GM23338 (cell line): Measurements from ENCODE around the gene ATP7A. TPM values are rescaled to one million over a fixed set of nuclear protein-coding genes. Genes with fewer than 3 reads are reported as not detected.

Experiments
- ATAC-seq: fragments of 200-7000 bp; cut with Tn5 transposase; 3 replicates; pipeline ENCODE4 v1.9.1; 2020
- DNase-seq: peaks from one replicate; pipeline ENCODE4 v3.0.0-alpha.2; 2015; ENCODE audit warnings: low spot score
- H2AFZ ChIP-seq: fragments of 200-600 bp; sonication (generic); 2 replicates; pipeline ENCODE4 v1.8.0; 2016; ENCODE audit warnings: antibody characterized with exemption, mild to moderate bottlenecking, moderate library complexity
- H3F3A ChIP-seq: fragments of 200-600 bp; sonication (generic); replicated peaks from 2 replicates; pipeline ENCODE4 v1.8.0; 2017; ENCODE audit warnings: antibody characterized with exemption, mixed run types, low read depth
- H3K27ac ChIP-seq: fragments of 200-600 bp; sonication (generic); 2 replicates; pipeline ENCODE4 v1.6.1; 2016; ENCODE audit warnings: low read depth
- H3K27me3 ChIP-seq: fragments of 200-600 bp; sonication (generic); 2 replicates; pipeline ENCODE4 v1.8.0; 2016; ENCODE audit warnings: mild to moderate bottlenecking, mixed run types, moderate library complexity; ENCODE audit not compliant: insufficient read depth
- H3K36me3 ChIP-seq: fragments of 200-600 bp; sonication (generic); 2 replicates; pipeline ENCODE4 v1.8.0; 2016; ENCODE audit warnings: mild to moderate bottlenecking; ENCODE audit not compliant: insufficient read depth
- H3K4me1 ChIP-seq: fragments of 200-600 bp; sonication (generic); 2 replicates; pipeline ENCODE4 v1.8.0; 2016; ENCODE audit warnings: mild to moderate bottlenecking, moderate library complexity; ENCODE audit not compliant: insufficient read depth
- H3K4me2 ChIP-seq: fragments of 200-600 bp; sonication (generic); 2 replicates; pipeline ENCODE4 v1.7.1; 2017; ENCODE audit warnings: mixed run types
- H3K4me3 ChIP-seq: fragments of 200-600 bp; sonication (generic); 2 replicates; pipeline ENCODE4 v1.6.1; 2016; ENCODE audit warnings: mixed run types
- H3K79me2 ChIP-seq: fragments of 200-600 bp; sonication (generic); replicated peaks from 2 replicates; pipeline ENCODE4 v1.8.0; 2017; ENCODE audit warnings: mild to moderate bottlenecking; ENCODE audit not compliant: insufficient read depth
- H3K9me2 ChIP-seq: fragments of 200-600 bp; sonication (generic); 2 replicates; pipeline ENCODE4 v1.8.0; 2017; ENCODE audit not compliant: insufficient read depth
- H4K20me1 ChIP-seq: fragments of 200-600 bp; sonication (generic); replicated peaks from 2 replicates; pipeline ENCODE4 v1.8.0; 2017; ENCODE audit warnings: mild to moderate bottlenecking; ENCODE audit not compliant: insufficient read depth
- H3K27ac Mint-ChIP-seq: 2 replicates; pipeline ENCODE4 v1.8.0; 2020; ENCODE audit warnings: inconsistent platforms, mild to moderate bottlenecking, moderate library complexity, mixed read lengths
- H3K27me3 Mint-ChIP-seq: 3 replicates; pipeline ENCODE4 v1.8.0; 2022; ENCODE audit warnings: low read depth, mild to moderate bottlenecking, moderate library complexity, mixed read lengths, inconsistent platforms; ENCODE audit not compliant: insufficient read depth, poor library complexity
- H3K36me3 Mint-ChIP-seq: 3 replicates; pipeline ENCODE4 v1.8.0; 2021; ENCODE audit warnings: low read depth, mild to moderate bottlenecking, inconsistent platforms, moderate library complexity, mixed read lengths
- H3K4me1 Mint-ChIP-seq: 3 replicates; pipeline ENCODE4 v1.8.0; 2020; ENCODE audit warnings: mild to moderate bottlenecking, inconsistent platforms, mixed read lengths
- H3K4me3 Mint-ChIP-seq: 3 replicates; pipeline ENCODE4 v1.8.0; 2021; ENCODE audit warnings: moderate library complexity, mild to moderate bottlenecking, inconsistent platforms, mixed read lengths
- H3K9me3 Mint-ChIP-seq: 3 replicates; pipeline ENCODE4 v1.8.0; 2020; ENCODE audit warnings: moderate library complexity, mild to moderate bottlenecking, inconsistent platforms, mixed read lengths
- CREB1 ChIP-seq: fragments of 250-450 bp; sonication (Bioruptor Pico); IDR thresholded peaks from 2 replicates; pipeline ENCODE4 v1.5.0; 2020; ENCODE audit warnings: low read depth, mild to moderate bottlenecking, moderate library complexity
- ETS1 ChIP-seq: IDR thresholded peaks from 2 replicates; pipeline ENCODE4 v1.6.1; 2016; ENCODE audit warnings: antibody characterized with exemption
- EZH2 ChIP-seq: fragments of 200-600 bp; sonication (generic); IDR thresholded peaks from one replicate; pipeline ENCODE4 v1.8.0; 2017; ENCODE audit warnings: antibody characterized with exemption, mild to moderate bottlenecking, low read depth; ENCODE audit not compliant: unreplicated experiment
- JUNB ChIP-seq: IDR thresholded peaks from one replicate; pipeline ENCODE4 v1.6.1; 2016; ENCODE audit warnings: antibody characterized with exemption; ENCODE audit not compliant: unreplicated experiment
- NANOG ChIP-seq: IDR thresholded peaks from 2 replicates; pipeline ENCODE4 v1.6.1; 2016; ENCODE audit warnings: antibody characterized with exemption, borderline replicate concordance
- POLR2AphosphoS5 ChIP-seq: IDR thresholded peaks from 2 replicates; pipeline ENCODE4 v1.6.1; 2016; ENCODE audit warnings: antibody characterized with exemption, low read depth
- ZNF114 ChIP-seq: fragments of 250-450 bp; sonication (Bioruptor Pico); IDR thresholded peaks from 2 replicates; pipeline ENCODE4 v1.5.0; 2020; ENCODE audit warnings: mild to moderate bottlenecking, moderate library complexity
- ZNF462 ChIP-seq: fragments of 250-450 bp; sonication (Bioruptor Pico); IDR thresholded peaks from 2 replicates; pipeline ENCODE4 v1.5.0; 2020; ENCODE audit warnings: mild to moderate bottlenecking, moderate library complexity
- polyA plus RNA-seq: library from polyadenylated mRNA; unstranded; fragments of >200 nt; fragmentation: Nextera tagmentation; extraction: Ambion mirVana; gene quantifications from 2 replicates; pipeline ENCODE4 v1.2.1, GENCODE V29; 2016
- total RNA-seq: library from RNA; depleted of rRNA; stranded (reverse); fragments of >200 nt; shearing (Covaris generic); gene quantifications from 2 replicates; pipeline ENCODE4 v1.2.3, GENCODE V29; 2014

ATP7A gene
- total and polyA plus RNA-seq, 2 experiments from 2014 or later, result 2.2 to 3.1 TPM

GRCh38 chrX:78019586-78020483, 109.3 kb downstream of the ATP7A start:
- H3K4me2 ChIP-seq, result no peak overlapping the region
- H3K9me2 ChIP-seq, result no peaks in the 10 kb centered on the region
- no peak overlapping the region for H3K27ac ChIP-seq
- no peaks in the 10 kb centered on the region for H3F3A ChIP-seq
- Mint-ChIP-seq H3K4me3 (no peak overlapping the region), H3K4me1 (peaks cover 4% of the 10 kb centered on the region; the same call in 2 of the 3 replicates), H3K27me3 (peaks cover under 1% of the 10 kb centered on the region), H3K9me3 (no peaks in the 10 kb centered on the region; the same call in 2 of the 3 replicates), H3K27ac (no peak overlapping the region), H3K36me3 (no peaks in the 10 kb centered on the region)
- DNase-seq, result no peak
- no peak overlapping the region for H3K4me3 ChIP-seq
- no peak overlapping the region for H2AFZ ChIP-seq
- no peaks in the 10 kb centered on the region for H3K79me2 ChIP-seq
- H3K27me3 ChIP-seq, result no peaks in the 10 kb centered on the region
- no peaks in the 10 kb centered on the region for H3K36me3 ChIP-seq
- TF ChIP-seq NANOG, result no peak
- no peak for TF ChIP-seq EZH2
- no peak for TF ChIP-seq POLR2AphosphoS5
- TF ChIP-seq CREB1 (CRISPR knock-in tag), result no peak
- TF ChIP-seq ZNF462 (CRISPR knock-in tag), result no peak
- no peak for TF ChIP-seq ZNF114
- no peak for TF ChIP-seq JUNB
- no peak for TF ChIP-seq ETS1
- ATAC-seq, result no peak
- H4K20me1 ChIP-seq, result no peaks in the 10 kb centered on the region
- 0 out of 2 replicates have a peak, but pooled peaks cover 2% of the 10 kb centered on the region for H3K4me1 ChIP-seq
